AG08396 (cell line): Measurements from ENCODE around the gene ZFP90.
A peak's percentile ranks its signal among the peaks of the same experiment; 100 is the strongest.
"Not testable (repeated sequence)": the region's sequence is repeated elsewhere in the genome, so short reads cannot be mapped to it uniquely, and the experiment has no call there.

Experiments used
- DNase-seq: peaks from one replicate; pipeline ENCODE4 v3.0.0; 2012; ENCODE audit warnings: low spot score, mixed read lengths

The ZFP90 gene

GRCh38 chr16:68538880-68539701 lies at the start of gene ZFP90:
ZFP90 (plus strand) TSS chr16:68539291; CDS start chr16:68539793, 502 bp downstream.
- peak; percentile 99 for DNase-seq

GRCh38 chr16:68490358-68490757 lies 48.7 kb upstream of the ZFP90 start:
- DNase-seq: no peak

- DNase-seq: peak; percentile 60
Observed at GRCh38 chr16:68490829-68491575, 48.1 kb upstream of the ZFP90 start.

- DNase-seq: no peak
Observed at GRCh38 chr16:68491576-68491950, 47.5 kb upstream of the ZFP90 start.

- no peak for DNase-seq
Observed at GRCh38 chr16:68492151-68492542, 46.9 kb upstream of the ZFP90 start.

- no peak for DNase-seq
Observed at GRCh38 chr16:68492543-68493411, 46.3 kb upstream of the ZFP90 start.

GRCh38 chr16:68493412-68494070 lies 45.5 kb upstream of the ZFP90 start:
- no peak for DNase-seq

- not testable (repeated sequence) for DNase-seq
Observed at GRCh38 chr16:68494261-68494660, 44.8 kb upstream of the ZFP90 start.

GRCh38 chr16:68496689-68497088 lies 42.4 kb upstream of the ZFP90 start:
- no peak for DNase-seq

GRCh38 chr16:68499006-68499405 lies 40.1 kb upstream of the ZFP90 start:
- DNase-seq: no peak

GRCh38 chr16:68503334-68503733 lies 35.8 kb upstream of the ZFP90 start:
- peak; percentile 46 for DNase-seq

GRCh38 chr16:68504066-68504465 lies 35.0 kb upstream of the ZFP90 start:
- no peak for DNase-seq

- DNase-seq: peak; percentile 40
Observed at GRCh38 chr16:68506331-68507053, 32.6 kb upstream of the ZFP90 start.

GRCh38 chr16:68508013-68508412 lies 31.1 kb upstream of the ZFP90 start:
- no peak for DNase-seq

- no peak for DNase-seq
Observed at GRCh38 chr16:68508641-68509240, 30.4 kb upstream of the ZFP90 start.

GRCh38 chr16:68509381-68509780 lies 29.7 kb upstream of the ZFP90 start:
- DNase-seq: no peak

- no peak for DNase-seq
Observed at GRCh38 chr16:68510775-68511174, 28.3 kb upstream of the ZFP90 start.

- no peak for DNase-seq
Observed at GRCh38 chr16:68512183-68512582, 26.9 kb upstream of the ZFP90 start.

- no peak for DNase-seq
Observed at GRCh38 chr16:68512742-68513141, 26.3 kb upstream of the ZFP90 start.

GRCh38 chr16:68514511-68514910 lies 24.6 kb upstream of the ZFP90 start:
- no peak for DNase-seq
